Common myeloid progenitor, CD34-positive (primary cell): ENCODE results near the gene ZNF532.

Experiments used
- CTCF ChIA-PET: fragments of 350-600 bp; sonication (Branson Sonifier 250); formaldehyde crosslinking; loops from one replicate; lab custom pipeline; 2021; ENCODE audit warnings: antibody characterized with exemption; lab: Charles Lee
- POLR2A ChIA-PET: fragments of 350-600 bp; sonication (Branson Sonifier 250); formaldehyde crosslinking; loops from one replicate; lab custom pipeline; 2021; ENCODE audit warnings: antibody characterized with exemption; lab: Charles Lee
- DNase-seq, 3 donors: peaks; one replicate each; pipeline versions ENCODE4 v3.0.0 to v3.0.0-alpha.2; 2013
- H3K27ac ChIP-seq, 2 experiments: 1 replicate in 1 of 2; 2 replicates in 1 of 2; pipeline ENCODE4 v1.7.0; 2013; ENCODE audit warnings: inconsistent platforms in 2 of 2, low read length in 2 of 2, mild to moderate bottlenecking in 2 of 2, low read depth in 1 of 2, moderate library complexity in 1 of 2; ENCODE audit not compliant: severe bottlenecking in 2 of 2, insufficient read depth in 1 of 2, poor library complexity in 1 of 2
- H3K27me3 ChIP-seq, 5 experiments: replicated peaks in 2 of 5; 1 replicate in 3 of 5; 2 replicates in 2 of 5; pipeline versions ENCODE4 v1.6.1 to v1.7.0; 2013; ENCODE audit warnings: low read length in 4 of 5, mild to moderate bottlenecking in 2 of 5, moderate library complexity in 2 of 5, inconsistent platforms in 1 of 5; ENCODE audit not compliant: insufficient read depth in 5 of 5, control insufficient read depth in 4 of 5
- H3K36me3 ChIP-seq, 4 experiments: 1 replicate in 2 of 4; 2 replicates in 2 of 4; pipeline versions ENCODE4 v1.6.1 to v1.7.0; 2013; ENCODE audit warnings: low read length in 3 of 4, control low read depth in 1 of 4, mild to moderate bottlenecking in 1 of 4; ENCODE audit not compliant: control insufficient read depth in 4 of 4, insufficient read depth in 4 of 4
- H3K4me1 ChIP-seq, 4 experiments: 1 replicate in 3 of 4; 2 replicates in 1 of 4; pipeline versions ENCODE4 v1.6.1 to v1.7.1; 2013; ENCODE audit warnings: low read length in 3 of 4, mild to moderate bottlenecking in 3 of 4, control low read depth in 1 of 4, inconsistent platforms in 1 of 4, moderate library complexity in 1 of 4; ENCODE audit not compliant: control insufficient read depth in 4 of 4, insufficient read depth in 4 of 4; ENCODE audit errors: control extremely low read depth in 1 of 4
- H3K4me3 ChIP-seq, 7 experiments: 1 replicate in 4 of 7; 2 replicates in 3 of 7; pipeline versions ENCODE4 v1.5.1 to v1.7.0; 2013; ENCODE audit warnings: mild to moderate bottlenecking in 7 of 7, low read length in 6 of 7, moderate library complexity in 6 of 7, inconsistent platforms in 2 of 7, low read depth in 2 of 7, control low read depth in 1 of 7; ENCODE audit not compliant: insufficient read depth in 4 of 7, control insufficient read depth in 1 of 7; ENCODE audit errors: extremely low read depth in 1 of 7
- H3K9me3 ChIP-seq, 5 experiments: 1 replicate in 4 of 5; 2 replicates in 1 of 5; pipeline versions ENCODE4 v1.6.1 to v1.7.1; 2013; ENCODE audit warnings: low read length in 4 of 5, mild to moderate bottlenecking in 2 of 5, inconsistent platforms in 1 of 5, low read depth in 1 of 5, moderate library complexity in 1 of 5; ENCODE audit not compliant: control insufficient read depth in 4 of 5, insufficient read depth in 2 of 5; ENCODE audit errors: control extremely low read depth in 1 of 5
- WGBS: methylation state at CpG from one replicate; pipeline ENCODE4 v1.1.5; 2013; ENCODE audit not compliant: insufficient coverage; 5-methylcytosine and 5-hydroxymethylcytosine counted together

Gene ZNF532

GRCh38 chr18:58949031-58949430 lies 84.4 kb downstream of the ZNF532 start:
- WGBS = 92% methylated on average over 1 of the region's 1 CpG
- no peak for DNase-seq
- no peak overlapping the region for H3K27ac ChIP-seq
- H3K27me3 ChIP-seq = no peaks in the 10 kb centered on the region
- no peaks in the 10 kb centered on the region for H3K4me1 ChIP-seq
- ChIA-PET CTCF (no interaction called here), POLR2A (no interaction called here)
- H3K4me3 ChIP-seq = no peak overlapping the region
- H3K36me3 ChIP-seq = peaks cover 0 to 2% (median 0%) of the 10 kb centered on the region in 4 experiments
- no peaks in the 10 kb centered on the region for H3K9me3 ChIP-seq

GRCh38 chr18:58951986-58952702 lies 87.5 kb downstream of the ZNF532 start:
- Histone ChIP-seq H3K4me1 (no peaks in the 10 kb centered on the region), H3K9me3 (no peaks in the 10 kb centered on the region), H3K36me3 (peaks cover 0 to 2% (median 0%) of the 10 kb centered on the region in 4 experiments), H3K27ac (no peak overlapping the region), H3K4me3 (no peak overlapping the region), H3K27me3 (no peaks in the 10 kb centered on the region)
- WGBS = 100% methylated on average over 1 of the region's 4 CpGs
- POLR2A ChIA-PET = interaction anchor here (0.7 kb wide), 1 partner anchor 104 kb away, joined by 4 read pairs; no protein-coding TSS in a partner anchor
- DNase-seq = no peak
- CTCF ChIA-PET = interaction anchor here (0.6 kb wide), 1 partner anchor 184 kb away, joined by 3 read pairs; no protein-coding TSS in a partner anchor

GRCh38 chr18:58952858-58953257 lies 88.2 kb downstream of the ZNF532 start:
- no peak for DNase-seq
- WGBS = 100% methylated on average over 2 of the region's 3 CpGs
- Histone ChIP-seq H3K27me3 (no peaks in the 10 kb centered on the region), H3K9me3 (no peaks in the 10 kb centered on the region), H3K4me3 (no peak overlapping the region), H3K36me3 (peaks cover 0 to 2% (median 0%) of the 10 kb centered on the region in 4 experiments), H3K4me1 (no peaks in the 10 kb centered on the region), H3K27ac (no peak overlapping the region)
- POLR2A ChIA-PET = interaction anchor here (0.7 kb wide), 1 partner anchor 105 kb away, joined by 4 read pairs; no protein-coding TSS in a partner anchor
- CTCF ChIA-PET = interaction anchor here (0.6 kb wide), 1 partner anchor 185 kb away, joined by 3 read pairs; no protein-coding TSS in a partner anchor

- peaks cover 0 to 2% (median 0%) of the 10 kb centered on the region in 4 experiments for H3K36me3 ChIP-seq
- H3K27ac ChIP-seq = no peak overlapping the region
- WGBS = 88% methylated on average over 3 of the region's 3 CpGs
- DNase-seq = no peak
- CTCF ChIA-PET = interaction anchor here (0.6 to 1.0 kb wide), 2 partner anchors 14 to 172 kb away, joined by 3 read pairs; no protein-coding TSS in a partner anchor
- H3K27me3 ChIP-seq = no peaks in the 10 kb centered on the region
- no peaks in the 10 kb centered on the region for H3K4me1 ChIP-seq
- POLR2A ChIA-PET = no interaction called here
- H3K4me3 ChIP-seq = no peak overlapping the region
- H3K9me3 ChIP-seq = no peaks in the 10 kb centered on the region
Measured at GRCh38 chr18:58953627-58954026, 89.0 kb downstream of the ZNF532 start.

GRCh38 chr18:58955001-58955400 lies 90.3 kb downstream of the ZNF532 start:
- POLR2A ChIA-PET = no interaction called here
- no peaks in the 10 kb centered on the region for H3K9me3 ChIP-seq
- H3K27me3 ChIP-seq = no peaks in the 10 kb centered on the region
- H3K27ac ChIP-seq = no peak overlapping the region
- CTCF ChIA-PET = no interaction called here
- no peak overlapping the region for H3K4me3 ChIP-seq
- no peak for DNase-seq
- H3K4me1 ChIP-seq = no peaks in the 10 kb centered on the region
- no CpG with 5 or more reads among the region's 6 CpGs for WGBS
- H3K36me3 ChIP-seq = peaks cover 0 to 2% (median 0%) of the 10 kb centered on the region in 4 experiments

- H3K4me3 ChIP-seq = no peak overlapping the region
- WGBS = 100% methylated on average over 1 of the region's 4 CpGs
- no peaks in the 10 kb centered on the region for H3K9me3 ChIP-seq
- no peaks in the 10 kb centered on the region for H3K27me3 ChIP-seq
- H3K27ac ChIP-seq = no peak overlapping the region
- no peak for DNase-seq
- ChIA-PET POLR2A (no interaction called here), CTCF (no interaction called here)
- no peaks in the 10 kb centered on the region for H3K4me1 ChIP-seq
- peaks cover 0 to 2% (median 0%) of the 10 kb centered on the region in 4 experiments for H3K36me3 ChIP-seq
Measured at GRCh38 chr18:58955738-58956137, 91.1 kb downstream of the ZNF532 start.

- ChIA-PET CTCF (no interaction called here), POLR2A (interaction anchor here (0.6 kb wide), 1 partner anchor 9 kb away, joined by 3 read pairs; no protein-coding TSS in a partner anchor)
- peaks cover 0 to 2% (median 0%) of the 10 kb centered on the region in 4 experiments for H3K36me3 ChIP-seq
- DNase-seq = no peak
- H3K9me3 ChIP-seq = no peaks in the 10 kb centered on the region
- H3K4me3 ChIP-seq = no peak overlapping the region
- WGBS = 100% methylated on average over 2 of the region's 3 CpGs
- H3K27ac ChIP-seq = no peak overlapping the region
- H3K4me1 ChIP-seq = no peaks in the 10 kb centered on the region
- H3K27me3 ChIP-seq = no peaks in the 10 kb centered on the region
Measured at GRCh38 chr18:58958628-58959027, 94.0 kb downstream of the ZNF532 start.
